ENCODE measurements around the gene ADORA2A.

- TF ChIP-seq CTCF (IDR thresholded peaks at IDR 0.05) = no peak
- TF ChIP-seq ZFX (IDR thresholded peaks at IDR 0.05; ENCODE audit: borderline replicate concordance) = no peak
Observed at GRCh38 chr22:24466716-24467328, 39.4 kb downstream of the ADORA2A start.

All from 22Rv1 (cell line).